ENCODE data around the gene SLC35G1. TPM values are rescaled to one million over a fixed set of nuclear protein-coding genes. Genes with fewer than 3 reads are reported as not detected.
A peak's percentile ranks its signal among the peaks of the same experiment; 100 is the strongest.

Gene SLC35G1
- 1 to 10 TPM; 3.1 to 7.6 TPM for total RNA-seq
- 1 to 10 TPM; 2.2 to 3.4 TPM for polyA plus RNA-seq

GRCh38 chr10:93893646-93894515 is at the start of gene SLC35G1:
TSS of gene SLC35G1 (plus strand) at chr10:93893978. CDS start at chr10:93894034, 56 bp downstream.
- TF ChIP-seq REST (IDR thresholded peaks at IDR 0.05) (no peak), NR2F2 (IDR thresholded peaks at IDR 0.05) (peak; percentile 22), ZBTB33 (IDR thresholded peaks at IDR 0.05) (no peak), RAD21 (IDR thresholded peaks at IDR 0.05) (no peak)
- DNase-seq (ENCODE audit: low spot score): peak; percentile 76
- H3K4me3 ChIP-seq (ENCODE audit: low read depth in 1 of 3, low read length in 3 of 3): peak within 1 kb of the TSS; percentile 65 to 85 (median 78)

GRCh38 chr10:93844979-93845626 is 48.7 kb upstream of the SLC35G1 start:
- H3K4me1 ChIP-seq (ENCODE audit: control insufficient read depth in 4 of 4, insufficient read depth in 4 of 4, low read length in 3 of 4): no peaks in the 10 kb centered on the region
- no peaks in the 10 kb centered on the region for H3K9me3 ChIP-seq (ENCODE audit: control insufficient read depth in 4 of 4, low read length in 3 of 4)
- DNase-seq (ENCODE audit: low spot score): no peak
- whole genome bisulfite sequencing: 96% methylated on average over 30 of the region's 30 CpGs
- no peak overlapping the region for H3K9ac ChIP-seq (ENCODE audit: low read depth in 1 of 2, low read length in 2 of 2)
- no peaks in the 10 kb centered on the region for H3K36me3 ChIP-seq (ENCODE audit: control insufficient read depth in 4 of 4, insufficient read depth in 3 of 4, low read depth in 1 of 4, low read length in 3 of 4)
- no peak for TF ChIP-seq JUND (IDR thresholded peaks at IDR 0.05)
- TF ChIP-seq CTCF (IDR thresholded peaks at IDR 0.05; ENCODE audit: low read depth, low read length, missing input control): no peak
- no peak for TF ChIP-seq HNF4G (IDR thresholded peaks at IDR 0.05)
- TF ChIP-seq TAF1 (conservative IDR thresholded peaks at IDR 0.05): no peak
- no peak for TF ChIP-seq SP1 (IDR thresholded peaks at IDR 0.05)
- TF ChIP-seq REST (IDR thresholded peaks at IDR 0.05): no peak
- no peak overlapping the region for H3K4me3 ChIP-seq (ENCODE audit: low read depth in 1 of 3, low read length in 3 of 3)
- H3K27me3 ChIP-seq (ENCODE audit: control insufficient read depth in 4 of 4, insufficient read depth in 4 of 4, low read length in 3 of 4): no peaks in the 10 kb centered on the region
- no peak overlapping the region for H3K27ac ChIP-seq (ENCODE audit: low read depth in 1 of 2, low read length in 2 of 2)

More at GRCh38 chr10:93893646-93894515, at the start of gene SLC35G1:
- Histone ChIP-seq H3K27me3 (ENCODE audit: control insufficient read depth in 4 of 4, insufficient read depth in 4 of 4, low read length in 3 of 4) (no peaks in the 10 kb centered on the region), H3K9me3 (ENCODE audit: control insufficient read depth in 4 of 4, low read length in 3 of 4) (no peaks in the 10 kb centered on the region), H3K9ac (ENCODE audit: low read depth in 1 of 2, low read length in 2 of 2) (peak within 1 kb of the TSS; percentile 42 to 75), H3K27ac (ENCODE audit: low read depth in 1 of 2, low read length in 2 of 2) (peak within 1 kb of the TSS in 1 of 2 donors; percentile 40), H3K36me3 (ENCODE audit: control insufficient read depth in 4 of 4, insufficient read depth in 3 of 4, low read depth in 1 of 4, low read length in 3 of 4) (no peaks in the 10 kb centered on the region), H3K4me1 (ENCODE audit: control insufficient read depth in 4 of 4, insufficient read depth in 4 of 4, low read length in 3 of 4) (peaks cover 0 to 20% (median 9%) of the 10 kb centered on the region in 4 donors)
- under 1% methylated on average over 82 of the region's 82 CpGs for WGBS

Data from liver (tissue), 9 donors.